ENCODE results near the gene IMPDH1.

IMPDH1 gene

GRCh38 chr7:128378637-128379036 is 31.1 kb downstream of the IMPDH1 start:
- no peak overlapping the region for H3K4me3 ChIP-seq (ENCODE audit: low read length)
- no peak for TF ChIP-seq ZNF274 (IDR thresholded peaks at IDR 0.05; ENCODE audit: low read depth, low read length)

GRCh38 chr7:128376077-128376476 is 33.7 kb downstream of the IMPDH1 start:
- no peak overlapping the region for H3K4me3 ChIP-seq (ENCODE audit: low read length)
- TF ChIP-seq ZNF274 (IDR thresholded peaks at IDR 0.05; ENCODE audit: low read depth, low read length) = no peak

GRCh38 chr7:128374041-128374440 is 35.7 kb downstream of the IMPDH1 start:
- no peak for TF ChIP-seq ZNF274 (IDR thresholded peaks at IDR 0.05; ENCODE audit: low read depth, low read length)
- no peak overlapping the region for H3K4me3 ChIP-seq (ENCODE audit: low read length)

- no peak overlapping the region for H3K4me3 ChIP-seq (ENCODE audit: low read length)
- no peak for TF ChIP-seq ZNF274 (IDR thresholded peaks at IDR 0.05; ENCODE audit: low read depth, low read length)
Measured at GRCh38 chr7:128373606-128374005, 36.2 kb downstream of the IMPDH1 start.

GRCh38 chr7:128370491-128370890 is 39.3 kb downstream of the IMPDH1 start:
- TF ChIP-seq ZNF274 (IDR thresholded peaks at IDR 0.05; ENCODE audit: low read depth, low read length) = no peak
- no peak overlapping the region for H3K4me3 ChIP-seq (ENCODE audit: low read length)

GRCh38 chr7:128366986-128367385 is 42.8 kb downstream of the IMPDH1 start:
- H3K4me3 ChIP-seq (ENCODE audit: low read length) = no peak overlapping the region
- TF ChIP-seq ZNF274 (IDR thresholded peaks at IDR 0.05; ENCODE audit: low read depth, low read length) = no peak

- no peak for TF ChIP-seq ZNF274 (IDR thresholded peaks at IDR 0.05; ENCODE audit: low read depth, low read length)
Measured at GRCh38 chr7:128366300-128366699, 43.5 kb downstream of the IMPDH1 start.

GRCh38 chr7:128365432-128365831 is 44.4 kb downstream of the IMPDH1 start:
- TF ChIP-seq ZNF274 (IDR thresholded peaks at IDR 0.05; ENCODE audit: low read depth, low read length) = no peak
- no peak overlapping the region for H3K4me3 ChIP-seq (ENCODE audit: low read length)

More at GRCh38 chr7:128366300-128366699, 43.5 kb downstream of the IMPDH1 start:
- H3K4me3 ChIP-seq (ENCODE audit: low read length) = no peak overlapping the region

- H3K4me3 ChIP-seq (ENCODE audit: low read length) = no peak overlapping the region
- TF ChIP-seq ZNF274 (IDR thresholded peaks at IDR 0.05; ENCODE audit: low read depth, low read length) = no peak
Measured at GRCh38 chr7:128364166-128364870, 45.5 kb downstream of the IMPDH1 start.

GRCh38 chr7:128363261-128363721 is 46.5 kb downstream of the IMPDH1 start:
- no peak overlapping the region for H3K4me3 ChIP-seq (ENCODE audit: low read length)
- no peak for TF ChIP-seq ZNF274 (IDR thresholded peaks at IDR 0.05; ENCODE audit: low read depth, low read length)

- H3K4me3 ChIP-seq (ENCODE audit: low read length) = no peak overlapping the region
- no peak for TF ChIP-seq ZNF274 (IDR thresholded peaks at IDR 0.05; ENCODE audit: low read depth, low read length)
Measured at GRCh38 chr7:128362670-128363069, 47.1 kb downstream of the IMPDH1 start.

- no peak for TF ChIP-seq ZNF274 (IDR thresholded peaks at IDR 0.05; ENCODE audit: low read depth, low read length)
- peak within 1 kb of the TSS; percentile 33; the same call in 1 of the 2 replicates for H3K4me3 ChIP-seq (ENCODE audit: low read length)
Measured at GRCh38 chr7:128361411-128362379, 48.1 kb downstream of the IMPDH1 start, which contains the start of gene PRRT4. TSS of gene PRRT4 (minus strand) at chr7:128361690.

- no peak for TF ChIP-seq ZNF274 (IDR thresholded peaks at IDR 0.05; ENCODE audit: low read depth, low read length)
- no peak overlapping the region for H3K4me3 ChIP-seq (ENCODE audit: low read length)
Measured at GRCh38 chr7:128360359-128360678, 49.5 kb downstream of the IMPDH1 start.

- TF ChIP-seq ZNF274 (IDR thresholded peaks at IDR 0.05; ENCODE audit: low read depth, low read length) = no peak
- H3K4me3 ChIP-seq (ENCODE audit: low read length) = no peak overlapping the region
Measured at GRCh38 chr7:128359939-128360338, 49.8 kb downstream of the IMPDH1 start.

GRCh38 chr7:128359336-128359735 is 50.4 kb downstream of the IMPDH1 start:
- TF ChIP-seq ZNF274 (IDR thresholded peaks at IDR 0.05; ENCODE audit: low read depth, low read length) = no peak
- no peak overlapping the region for H3K4me3 ChIP-seq (ENCODE audit: low read length)
